GM19463 (cell line): ENCODE data around the gene BOD1L2.

Experiments used
- ATAC-seq: cut with Tn5 transposase; IDR thresholded peaks from one replicate; pipeline ENCODE4 v1.9.1; 2021; ENCODE audit warnings: mild to moderate bottlenecking, moderate library complexity; ENCODE audit not compliant: unreplicated experiment

BOD1L2 gene

GRCh38 chr18:57146956-57147636 is at the start of gene BOD1L2:
BOD1L2 (plus strand) TSS chr18:57147087; CDS start chr18:57147313, 226 bp downstream.
- no peak for ATAC-seq

- ATAC-seq, result no peak
Observed at GRCh38 chr18:57107140-57107832, 39.6 kb upstream of the BOD1L2 start.

- ATAC-seq, result no peak
Observed at GRCh38 chr18:57110290-57110689, 36.6 kb upstream of the BOD1L2 start.

DNA sequence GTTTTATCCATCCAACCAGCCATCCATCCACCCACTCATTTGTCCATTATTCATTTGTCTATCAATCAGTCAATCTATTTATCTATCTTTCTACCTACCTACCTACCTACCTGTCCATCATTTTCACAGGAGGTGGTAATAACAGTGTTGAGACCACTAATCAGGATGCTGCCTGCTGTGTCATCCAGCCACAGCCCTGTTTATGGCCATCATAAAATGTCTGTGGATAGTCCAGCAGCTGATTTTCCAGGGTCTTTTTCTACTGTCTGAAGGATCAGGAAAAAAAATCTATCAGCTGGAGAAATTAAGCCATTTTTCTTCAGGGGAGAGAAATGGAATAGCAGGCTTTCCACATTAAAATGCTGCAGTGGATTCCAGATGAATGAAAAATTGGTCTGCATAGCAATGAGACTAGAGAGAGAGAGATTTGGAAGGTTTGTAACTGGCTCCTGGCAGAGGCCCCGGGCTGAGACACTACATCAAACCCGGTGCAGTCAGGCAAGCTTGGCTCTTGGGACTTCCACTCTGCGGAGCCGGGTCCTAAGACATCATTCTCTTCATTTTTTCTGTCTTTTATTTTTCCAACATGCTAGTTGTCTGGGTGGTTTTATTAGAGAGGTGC is 33.0 kb upstream of the BOD1L2 start:
- ATAC-seq, result no peak

DNA sequence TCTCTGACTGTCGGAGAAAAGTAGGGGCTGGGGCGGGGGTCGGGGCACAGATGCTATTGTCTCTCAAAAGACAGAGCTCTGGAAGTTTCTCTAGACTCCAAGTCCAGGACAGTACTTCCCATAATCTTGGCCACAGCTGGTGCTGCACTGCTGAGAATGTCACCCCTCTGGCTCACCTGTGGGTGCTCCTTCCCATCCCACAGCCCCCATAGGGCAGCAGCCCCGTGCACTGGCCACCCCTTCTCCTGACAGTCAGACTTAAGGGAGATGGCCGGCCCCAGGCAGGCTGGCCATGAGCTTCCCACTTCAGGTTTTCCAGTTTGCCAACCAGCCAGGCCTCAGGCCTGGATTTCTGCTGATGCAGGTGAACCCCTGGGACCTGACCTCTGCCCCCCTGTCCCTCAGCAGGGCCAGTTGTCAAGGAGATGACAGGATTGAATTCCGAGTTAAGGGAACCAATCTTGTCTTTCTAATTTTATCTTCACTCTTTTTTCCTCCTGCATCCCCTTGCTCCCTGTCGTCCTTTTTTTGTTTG is 30.2 kb upstream of the BOD1L2 start:
- ATAC-seq, result no peak

DNA sequence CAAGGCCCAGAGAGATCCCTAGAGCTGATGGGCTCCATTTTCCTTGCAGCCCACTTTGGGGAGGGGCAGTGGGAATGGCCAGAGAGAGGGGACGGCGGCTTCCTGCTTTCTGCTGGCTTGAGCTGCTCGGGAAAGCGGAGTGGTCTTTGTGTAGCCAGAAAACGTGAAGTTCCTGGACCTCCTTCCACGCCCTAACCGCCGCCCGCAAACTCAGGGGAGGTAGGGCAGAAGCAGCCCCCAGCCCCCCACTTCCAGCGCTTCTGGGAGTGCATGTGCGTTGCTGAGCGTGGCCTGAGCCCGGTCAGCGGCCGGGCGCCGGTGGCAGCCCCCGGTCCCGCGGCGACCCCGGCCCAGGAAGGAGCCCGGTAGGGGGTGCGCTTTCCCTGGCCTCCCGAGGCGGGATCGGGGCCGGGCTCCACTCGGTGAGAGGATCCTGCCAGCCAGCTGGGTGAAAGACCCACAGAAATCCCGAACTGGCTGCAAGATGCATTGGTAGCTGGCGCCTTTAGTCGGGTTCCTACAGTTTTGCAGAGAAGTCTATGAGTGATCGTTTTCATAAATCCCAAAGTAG is 25.3 kb upstream of the BOD1L2 start:
- ATAC-seq, result no peak

- no peak for ATAC-seq
Observed at GRCh38 chr18:57122936-57123510, 23.9 kb upstream of the BOD1L2 start.

DNA sequence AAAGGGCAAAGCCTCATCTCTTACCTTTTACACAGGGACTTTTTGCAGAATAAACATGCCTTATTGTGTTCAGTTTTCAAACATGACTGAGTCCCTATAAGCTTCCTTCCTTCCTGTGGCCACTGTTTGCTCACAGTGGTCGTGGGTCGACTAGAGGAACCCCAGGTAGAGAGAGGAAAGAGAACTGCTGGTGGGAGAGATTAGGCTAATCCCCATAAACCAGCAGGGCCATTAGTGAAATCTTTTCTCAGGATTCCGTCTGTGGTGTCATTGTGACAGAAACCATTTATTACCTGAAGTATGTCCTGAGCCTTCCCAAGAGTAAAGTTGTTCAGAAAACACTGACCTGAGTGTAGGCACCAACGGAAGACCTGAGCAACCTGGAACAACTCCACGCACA is 21.3 kb upstream of the BOD1L2 start:
- ATAC-seq, result no peak

- no peak for ATAC-seq
Observed at GRCh38 chr18:57128220-57128932, 18.5 kb upstream of the BOD1L2 start.

DNA sequence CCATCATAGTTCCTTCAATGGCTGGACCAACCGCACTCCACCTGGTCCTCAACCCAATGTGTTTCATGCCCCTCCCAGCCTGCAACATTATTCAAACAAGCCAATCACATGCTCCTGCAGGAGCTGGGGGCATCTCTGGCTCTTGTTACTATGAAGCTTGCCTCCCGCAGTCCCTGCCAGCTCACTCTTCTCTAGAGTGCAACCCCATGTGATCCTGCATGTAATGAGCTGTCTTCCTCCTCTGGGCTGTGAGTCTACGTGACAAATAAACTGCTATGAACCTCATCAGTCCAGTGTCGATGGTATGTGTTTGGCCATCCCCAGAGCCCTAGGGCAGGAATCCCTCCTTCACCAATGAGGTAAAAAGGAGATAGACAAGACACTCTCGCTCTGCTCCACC is 15.8 kb upstream of the BOD1L2 start:
- no peak for ATAC-seq

DNA sequence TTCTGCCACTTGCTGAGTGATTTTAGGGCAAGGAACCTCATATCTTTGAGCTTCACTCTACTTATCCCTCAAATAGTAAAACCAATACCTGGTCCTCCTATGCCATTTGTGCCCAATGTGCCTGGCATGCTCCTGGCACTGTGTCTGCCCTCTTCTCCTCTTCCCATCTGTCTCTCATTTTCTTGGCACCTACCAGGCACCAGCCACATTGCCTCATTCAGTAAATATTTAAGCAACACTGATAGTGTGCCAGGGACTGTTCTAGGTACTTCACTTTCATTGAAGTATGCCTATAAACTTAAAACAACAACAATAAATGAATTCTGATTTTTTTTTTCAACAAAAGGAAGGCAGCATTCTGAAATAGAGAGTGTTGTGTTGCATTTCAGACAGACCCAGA is 15.1 kb upstream of the BOD1L2 start:
- ATAC-seq, result no peak

DNA sequence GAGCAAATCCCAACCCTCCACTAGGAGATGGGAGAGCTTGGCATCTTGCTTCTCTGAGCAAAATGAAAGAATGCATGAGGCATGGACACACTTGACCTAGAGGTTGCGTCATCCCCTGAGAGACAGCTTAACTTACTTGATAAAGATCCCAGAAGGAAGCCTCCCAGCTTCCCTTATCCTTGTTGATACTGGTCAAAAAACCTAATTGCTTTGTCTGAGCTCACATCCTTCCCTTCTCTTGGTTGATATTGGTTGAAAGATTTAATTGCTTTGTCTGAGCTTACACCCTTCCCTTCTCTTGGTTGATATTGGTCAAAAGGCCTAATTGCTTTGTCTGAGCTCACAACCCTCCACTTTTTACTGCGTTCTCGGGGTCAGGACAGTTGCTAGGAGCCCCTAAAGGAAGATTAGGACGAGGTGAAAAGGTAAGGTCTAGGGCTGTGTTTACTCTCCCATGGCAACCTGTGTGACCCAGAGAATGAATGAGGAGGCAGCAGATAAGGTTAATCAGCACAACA is 12.2 kb upstream of the BOD1L2 start:
- ATAC-seq, result no peak

GRCh38 chr18:57135699-57136098 is 11.2 kb upstream of the BOD1L2 start:
- ATAC-seq, result no peak

DNA sequence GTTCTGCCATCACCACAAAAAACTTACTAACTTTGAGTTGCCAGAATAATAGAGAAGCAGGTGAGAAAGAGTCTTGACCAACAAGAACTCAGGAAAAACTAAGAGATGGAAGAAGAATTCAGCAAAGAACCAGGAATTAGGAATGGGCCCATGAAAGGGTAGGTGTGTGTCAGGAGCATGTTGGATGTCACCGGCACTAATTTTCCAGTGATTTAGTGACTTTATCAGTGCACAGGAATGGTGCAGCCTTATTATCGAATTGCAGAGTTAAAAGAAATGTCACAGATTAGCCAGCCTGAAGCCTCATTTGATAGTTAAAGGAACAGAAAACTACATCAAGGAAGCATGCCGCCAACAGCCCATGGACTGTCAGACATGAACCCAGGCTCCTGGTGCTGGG is 9.0 kb upstream of the BOD1L2 start:
- ATAC-seq, result no peak

DNA sequence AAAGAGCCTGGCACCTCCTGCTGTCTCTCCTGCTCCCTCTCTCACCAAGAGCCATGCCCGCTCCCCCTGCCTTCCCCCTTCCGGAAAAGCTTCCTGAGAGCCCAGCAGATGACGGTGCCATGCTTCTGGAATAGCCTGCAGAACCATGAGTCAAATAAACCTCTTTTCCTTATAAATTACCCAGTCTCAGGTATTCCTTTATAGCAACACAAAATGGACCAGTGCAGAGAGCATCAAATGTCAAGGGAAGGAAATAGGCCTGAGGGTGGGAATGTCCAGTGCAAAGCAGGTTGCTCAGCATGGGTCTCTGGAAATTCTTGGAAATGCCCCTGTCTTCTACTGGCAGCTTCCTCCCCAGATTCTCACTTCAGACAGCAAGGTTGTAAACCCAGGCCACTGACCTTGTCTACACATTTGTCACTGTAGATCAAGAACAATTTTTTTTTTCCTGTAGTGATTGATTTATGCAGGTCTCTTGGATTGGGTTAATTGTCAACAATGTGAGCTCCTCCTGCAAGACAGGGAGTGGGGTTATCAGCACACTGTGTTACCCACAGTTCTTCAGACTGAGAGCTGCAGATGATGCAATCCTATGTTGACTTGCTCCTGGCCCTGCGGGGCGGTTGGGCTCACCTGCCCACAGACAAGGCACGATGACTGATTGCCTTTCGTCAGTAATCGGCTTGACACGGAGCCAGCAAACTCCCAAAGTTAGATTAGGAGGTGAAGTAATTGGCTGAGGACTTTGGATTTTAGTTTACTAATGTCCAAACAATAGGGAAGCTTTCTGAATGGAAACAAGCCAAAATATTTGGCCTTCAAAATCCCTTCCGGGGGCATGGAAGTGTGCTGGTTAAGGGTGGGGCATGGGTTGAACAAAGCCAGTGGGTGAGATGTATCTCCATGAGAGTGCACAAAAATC is 5.4 kb upstream of the BOD1L2 start:
- no peak for ATAC-seq

DNA sequence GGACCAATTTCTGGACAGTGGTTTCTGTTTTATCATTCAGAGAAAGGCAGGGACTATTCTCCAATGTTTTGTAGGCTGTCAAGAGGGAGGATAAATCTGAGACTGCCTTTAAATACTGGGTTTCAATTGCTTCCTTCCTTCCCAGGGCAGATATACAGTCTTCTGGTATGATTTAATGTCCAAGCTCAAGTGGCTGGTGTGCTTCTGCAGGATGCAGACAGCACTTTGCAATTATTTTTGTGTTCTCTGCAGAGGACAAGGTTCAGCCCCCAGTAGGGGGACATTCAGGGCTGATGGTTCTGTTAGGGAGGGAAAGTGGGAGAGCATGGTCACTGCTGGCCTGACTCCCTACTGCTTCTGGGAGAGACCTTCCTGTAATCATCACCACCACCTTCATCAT is 4.6 kb upstream of the BOD1L2 start:
- ATAC-seq, result no peak

- no peak for ATAC-seq
Observed at GRCh38 chr18:57143265-57143664, 3.6 kb upstream of the BOD1L2 start.

- no peak for ATAC-seq
Observed at GRCh38 chr18:57148263-57148662, 1.4 kb downstream of the BOD1L2 start.

- ATAC-seq, result no peak
Observed at GRCh38 chr18:57149051-57149450, 2.2 kb downstream of the BOD1L2 start.
